IPS-11a (cell line): Measurements from ENCODE around the gene CTF1.
"Not testable (repeated sequence)": the region's sequence is repeated elsewhere in the genome, so short reads cannot be mapped to it uniquely, and the experiment has no call there.

Experiments used
- H3K4me3 ChIP-seq: one replicate; pipeline ENCODE4 v1.5.1; 2013; ENCODE audit warnings: low read depth, low read length, control low read depth

Gene CTF1

GRCh38 chr16:30886145-30886544, 10.3 kb upstream of the CTF1 start:
- no peak overlapping the region for H3K4me3 ChIP-seq

- no peak overlapping the region for H3K4me3 ChIP-seq
These were observed 8.5 kb upstream of the CTF1 start for GRCh38 chr16:30887927-30888326.

GRCh38 chr16:30888856-30889499, 7.4 kb upstream of the CTF1 start:
- H3K4me3 ChIP-seq, result no peak overlapping the region

- no peak overlapping the region for H3K4me3 ChIP-seq
These were observed 6.7 kb upstream of the CTF1 start for GRCh38 chr16:30889721-30890120.

GRCh38 chr16:30891043-30891823, 5.2 kb upstream of the CTF1 start:
- H3K4me3 ChIP-seq, result not testable (repeated sequence)

GRCh38 chr16:30892670-30893416, 3.6 kb upstream of the CTF1 start:
- peak overlapping the region; percentile 78 for H3K4me3 ChIP-seq

GRCh38 chr16:30893417-30893743, 3.0 kb upstream of the CTF1 start:
- peak overlapping the region; percentile 78 for H3K4me3 ChIP-seq

- peak within 1 kb of the TSS; percentile 78 for H3K4me3 ChIP-seq
These were observed 2.5 kb upstream of the CTF1 start, which contains the start of gene BCL7C for GRCh38 chr16:30893744-30894539. Gene BCL7C, minus strand, starts transcription at chr16:30894077. Its CDS starts 133 bp downstream, at chr16:30893944.

- H3K4me3 ChIP-seq, result peak overlapping the region; percentile 28
These were observed 1.7 kb upstream of the CTF1 start for GRCh38 chr16:30894540-30895368.

GRCh38 chr16:30895627-30896260, 670 bp upstream of the CTF1 start:
- peak overlapping the region; percentile 38 for H3K4me3 ChIP-seq

GRCh38 chr16:30896889-30897733, 697 bp downstream of the CTF1 start:
- H3K4me3 ChIP-seq, result peak overlapping the region; percentile 38

GRCh38 chr16:30899794-30900193, 3.4 kb downstream of the CTF1 start:
- H3K4me3 ChIP-seq, result no peak overlapping the region

GRCh38 chr16:30900588-30900987, 4.2 kb downstream of the CTF1 start:
- no peak overlapping the region for H3K4me3 ChIP-seq

GRCh38 chr16:30901201-30902028, 5.0 kb downstream of the CTF1 start:
- peak overlapping the region; percentile 35 for H3K4me3 ChIP-seq

GRCh38 chr16:30902029-30902972, 5.9 kb downstream of the CTF1 start:
- H3K4me3 ChIP-seq, result peak overlapping the region; percentile 35

- H3K4me3 ChIP-seq, result no peak overlapping the region
These were observed 6.6 kb downstream of the CTF1 start for GRCh38 chr16:30903002-30903401.

- no peak overlapping the region for H3K4me3 ChIP-seq
These were observed 7.2 kb downstream of the CTF1 start for GRCh38 chr16:30903596-30903995.
